Measurements from ENCODE around the gene STAM2.

GRCh38 chr2:152175368-152176112 lies at the start of gene STAM2:
- TF ChIP-seq EZH2 (IDR thresholded peaks at IDR 0.05) (no peak), POLR2AphosphoS5 (IDR thresholded peaks at IDR 0.05; ENCODE audit: borderline replicate concordance, low read depth, low read length) (peak; percentile 58; the same call in 1 of the 2 replicates), FOXP2 (optimal IDR thresholded peaks at IDR 0.05; ENCODE audit: control extremely low read depth, extremely low read length, insufficient read depth) (no peak)

Data from SK-N-MC (cell line).